HL-60 (cell line): ENCODE results near the gene NRP1.

ENCODE experiments used
- POLR2AphosphoS5 ChIP-seq: IDR thresholded peaks from 2 replicates; pipeline ENCODE4 v1.6.1; 2012; ENCODE audit warnings: low read depth
- TF ChIP-seq, protein P1 (sequence below): IDR thresholded peaks from one replicate; pipeline ENCODE4 v1.5.1; 2011; ENCODE audit warnings: low read length, control low read depth, inconsistent platforms; ENCODE audit not compliant: insufficient read depth

GRCh38 chr10:33370434-33370930, 36.0 kb upstream of the NRP1 start:
- TF ChIP-seq, protein P1, sequence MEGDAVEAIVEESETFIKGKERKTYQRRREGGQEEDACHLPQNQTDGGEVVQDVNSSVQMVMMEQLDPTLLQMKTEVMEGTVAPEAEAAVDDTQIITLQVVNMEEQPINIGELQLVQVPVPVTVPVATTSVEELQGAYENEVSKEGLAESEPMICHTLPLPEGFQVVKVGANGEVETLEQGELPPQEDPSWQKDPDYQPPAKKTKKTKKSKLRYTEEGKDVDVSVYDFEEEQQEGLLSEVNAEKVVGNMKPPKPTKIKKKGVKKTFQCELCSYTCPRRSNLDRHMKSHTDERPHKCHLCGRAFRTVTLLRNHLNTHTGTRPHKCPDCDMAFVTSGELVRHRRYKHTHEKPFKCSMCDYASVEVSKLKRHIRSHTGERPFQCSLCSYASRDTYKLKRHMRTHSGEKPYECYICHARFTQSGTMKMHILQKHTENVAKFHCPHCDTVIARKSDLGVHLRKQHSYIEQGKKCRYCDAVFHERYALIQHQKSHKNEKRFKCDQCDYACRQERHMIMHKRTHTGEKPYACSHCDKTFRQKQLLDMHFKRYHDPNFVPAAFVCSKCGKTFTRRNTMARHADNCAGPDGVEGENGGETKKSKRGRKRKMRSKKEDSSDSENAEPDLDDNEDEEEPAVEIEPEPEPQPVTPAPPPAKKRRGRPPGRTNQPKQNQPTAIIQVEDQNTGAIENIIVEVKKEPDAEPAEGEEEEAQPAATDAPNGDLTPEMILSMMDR = no peak
- TF ChIP-seq POLR2AphosphoS5 = no peak
